H1 (cell line): Measurements from ENCODE around the gene NEDD1. TPM values are rescaled to one million over a fixed set of nuclear protein-coding genes. Genes with fewer than 3 reads are reported as not detected.

Experiments
- NANOG ChIP-seq: IDR thresholded peaks from 2 replicates; pipeline ENCODE4 v1.6.1; 2011; ENCODE audit warnings: low read length, low read depth, mild to moderate bottlenecking, inconsistent platforms; ENCODE audit not compliant: insufficient read depth, poor library complexity, severe bottlenecking
- TAF7 ChIP-seq: optimal IDR thresholded peaks from 2 replicates; pipeline ENCODE3; 2011; ENCODE audit warnings: low read depth, mild to moderate bottlenecking, inconsistent platforms, low read length, moderate library complexity, borderline replicate concordance
- TEAD4 ChIP-seq: IDR thresholded peaks from 2 replicates; pipeline ENCODE4 v1.6.1; 2012; ENCODE audit warnings: low read depth, low read length, inconsistent platforms, mixed read lengths
- polyA plus RNA-seq, 7 experiments: library from polyadenylated mRNA; depleted of rRNA in 3 of 7; stranded (reverse) in 5 of 7; unstranded in 2 of 7; fragments of >200 nt in 5 of 7; fragments of 200-250 nt in 2 of 7; gene quantifications; 1 replicate in 5 of 7; 2 replicates in 1 of 7; 4 replicates in 1 of 7; pipeline versions ENCODE4 v1.2.1 to v1.2.3, GENCODE V29; 2011 to 2013; ENCODE audit warnings: missing spikeins in 2 of 7, mixed read lengths in 2 of 7
- total RNA-seq: library from RNA; stranded (reverse); fragmentation: NEBNext Ultra II Directional; extraction: Animal tissue kit (Norgen Biotek cat#: 25700); gene quantifications from 2 replicates; pipeline ENCODE4 v1.2.1, GENCODE V29; 2021

NEDD1 gene
- total and polyA plus RNA-seq, 2 of the 8 experiments (the other 6 are each of a cell fraction or from before 2014, with no cell fraction given): 9.0 to 26.6 TPM

GRCh38 chr12:96880220-96880619 is 26.8 kb upstream of the NEDD1 start (continued):
- TF ChIP-seq TAF7: no peak
- no peak for TF ChIP-seq NANOG
- TF ChIP-seq TEAD4: no peak
